Mesothelial cell of epicardium (in vitro differentiated cells): ENCODE results near the gene FXYD4. TPM values are rescaled to one million over a fixed set of nuclear protein-coding genes. Genes with fewer than 3 reads are reported as not detected.

ENCODE experiments used
- DNase-seq, 2 experiments: peaks; one replicate each; pipeline ENCODE4 v3.0.0; 2021; ENCODE audit warnings: low spot score in 2 of 2; ENCODE audit not compliant: unreplicated experiment in 2 of 2
- H3K27ac Mint-ChIP-seq: 2 replicates; pipeline ENCODE4 v1.8.0; 2021; ENCODE audit warnings: mixed read lengths
- H3K27me3 Mint-ChIP-seq: 2 replicates; pipeline ENCODE4 v1.8.0; 2021; ENCODE audit warnings: low read depth, mixed read lengths
- H3K36me3 Mint-ChIP-seq: 2 replicates; pipeline ENCODE4 v1.8.0; 2021; ENCODE audit warnings: mixed read lengths
- H3K4me1 Mint-ChIP-seq: 2 replicates; pipeline ENCODE4 v1.8.0; 2021; ENCODE audit warnings: mixed read lengths
- H3K4me3 Mint-ChIP-seq: 2 replicates; pipeline ENCODE4 v1.8.0; 2021; ENCODE audit warnings: mild to moderate bottlenecking, moderate library complexity, mixed read lengths
- H3K9me3 Mint-ChIP-seq: 2 replicates; pipeline ENCODE4 v1.8.0; 2021; ENCODE audit warnings: mixed read lengths
- CTCF ChIP-seq: fragments of 200-600 bp; sonication (generic); IDR thresholded peaks from one replicate; pipeline ENCODE4 v1.5.0; 2021; ENCODE audit warnings: antibody characterized with exemption; ENCODE audit not compliant: unreplicated experiment
- total RNA-seq: library from RNA; stranded (reverse); gene quantifications from 3 replicates; pipeline ENCODE4 v1.2.1, GENCODE V29; 2021

The FXYD4 gene
- total RNA-seq, 1 donor from 2014 or later, result not detected

DNA sequence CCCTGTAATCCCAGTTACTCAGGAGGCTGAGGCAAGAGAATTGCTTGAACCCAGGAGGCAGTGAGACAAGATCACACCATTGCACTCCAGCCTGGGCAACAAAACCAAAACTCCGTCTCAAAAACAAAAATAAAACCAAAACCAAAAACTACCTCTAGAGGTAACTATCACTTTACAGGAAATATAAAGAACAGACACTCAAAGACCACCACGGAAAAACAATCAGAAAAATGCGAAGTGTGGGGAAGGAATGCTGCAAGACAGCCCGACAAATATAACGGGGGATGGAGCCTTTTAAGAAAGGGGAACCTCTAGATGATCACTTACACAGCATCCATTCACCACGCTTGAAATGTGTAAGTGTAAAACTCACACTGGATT, 33.3 kb downstream of the FXYD4 start:
- Mint-ChIP-seq H3K27me3 (no peaks in the 10 kb centered on the region), H3K36me3 (peaks cover 4% of the 10 kb centered on the region), H3K27ac (peak overlapping the region; percentile 44), H3K9me3 (no peaks in the 10 kb centered on the region), H3K4me3 (peak overlapping the region; percentile 45), H3K4me1 (peaks cover 40% of the 10 kb centered on the region)
- no peak for TF ChIP-seq CTCF
- DNase-seq, result no peak

- no peak for TF ChIP-seq CTCF
- Mint-ChIP-seq H3K27me3 (no peaks in the 10 kb centered on the region), H3K9me3 (no peaks in the 10 kb centered on the region), H3K4me1 (peaks cover 30% of the 10 kb centered on the region), H3K36me3 (peaks cover 4% of the 10 kb centered on the region), H3K4me3 (peak overlapping the region; percentile 88), H3K27ac (peak overlapping the region; percentile 99)
- DNase-seq, result peak; percentile 48 to 71
Observed at GRCh38 chr10:43407148-43407575, 35.7 kb downstream of the FXYD4 start.

- peak; percentile 48 for TF ChIP-seq CTCF
- Mint-ChIP-seq H3K36me3 (peaks cover 4% of the 10 kb centered on the region), H3K4me1 (peaks cover 26% of the 10 kb centered on the region), H3K4me3 (peak overlapping the region; percentile 88), H3K9me3 (no peaks in the 10 kb centered on the region), H3K27me3 (no peaks in the 10 kb centered on the region), H3K27ac (peak overlapping the region; percentile 99)
- DNase-seq, result peak; percentile 70 to 80
Observed at GRCh38 chr10:43407576-43408330, 36.3 kb downstream of the FXYD4 start.

GRCh38 chr10:43408331-43408709, 36.9 kb downstream of the FXYD4 start:
- H3K9me3 Mint-ChIP-seq, result no peaks in the 10 kb centered on the region

GRCh38 chr10:43408710-43409384, 37.4 kb downstream of the FXYD4 start, which contains the start of gene HNRNPF:
Gene HNRNPF, minus strand, starts transcription at chr10:43409186. Its CDS starts 21,302 bp downstream, at chr10:43387884.
- Mint-ChIP-seq H3K9me3 (no peaks in the 10 kb centered on the region), H3K36me3 (no peaks in the 10 kb centered on the region), H3K27me3 (no peaks in the 10 kb centered on the region), H3K4me3 (peak within 1 kb of the TSS; percentile 88), H3K4me1 (peaks cover 19% of the 10 kb centered on the region), H3K27ac (peak within 1 kb of the TSS; percentile 99)
- peak; percentile 90 to 96 for DNase-seq
- no peak for TF ChIP-seq CTCF

More at GRCh38 chr10:43408331-43408709, 36.9 kb downstream of the FXYD4 start:
- Mint-ChIP-seq H3K27me3 (no peaks in the 10 kb centered on the region), H3K4me1 (peaks cover 21% of the 10 kb centered on the region), H3K4me3 (peak overlapping the region; percentile 88), H3K27ac (peak overlapping the region; percentile 99), H3K36me3 (peaks cover 1% of the 10 kb centered on the region)
- DNase-seq, result peak in 1 of 2 experiments; percentile 48
- no peak for TF ChIP-seq CTCF
